GM19438 (cell line): ENCODE data around the gene DHRS7B.
"Not testable (repeated sequence)": the region's sequence is repeated elsewhere in the genome, so short reads cannot be mapped to it uniquely, and the experiment has no call there.

Experiments
- ATAC-seq: cut with Tn5 transposase; IDR thresholded peaks from one replicate; pipeline ENCODE4 v1.9.1; 2021; ENCODE audit warnings: low read depth; ENCODE audit not compliant: unreplicated experiment

Gene DHRS7B

GRCh38 chr17:21202512-21202911 is 75.7 kb downstream of the DHRS7B start:
- no peak for ATAC-seq

- no peak for ATAC-seq
Observed at GRCh38 chr17:21204935-21205334, 78.2 kb downstream of the DHRS7B start.

GRCh38 chr17:21208352-21208751 is 81.6 kb downstream of the DHRS7B start:
- no peak for ATAC-seq

- ATAC-seq, result no peak
Observed at GRCh38 chr17:21209511-21210175, 82.9 kb downstream of the DHRS7B start.

GRCh38 chr17:21210411-21211076 is 83.8 kb downstream of the DHRS7B start:
- ATAC-seq, result no peak

GRCh38 chr17:21211825-21212479 is 85.2 kb downstream of the DHRS7B start:
- no peak for ATAC-seq

GRCh38 chr17:21212826-21213637 is 86.3 kb downstream of the DHRS7B start:
- no peak for ATAC-seq

GRCh38 chr17:21213638-21214014 is 86.9 kb downstream of the DHRS7B start:
- ATAC-seq, result peak; percentile 8

- ATAC-seq, result peak; percentile 84
Observed at GRCh38 chr17:21214015-21214776, 87.4 kb downstream of the DHRS7B start, which contains the start of gene TMEM11. Gene TMEM11, minus strand, starts transcription at chr17:21214161. Its CDS starts 9 bp downstream, at chr17:21214152.

GRCh38 chr17:21214777-21215541 is 88.2 kb downstream of the DHRS7B start:
- peak; percentile 21 for ATAC-seq

- no peak for ATAC-seq
Observed at GRCh38 chr17:21215935-21216334, 89.2 kb downstream of the DHRS7B start.

- ATAC-seq, result no peak
Observed at GRCh38 chr17:21217346-21217745, 90.6 kb downstream of the DHRS7B start.

GRCh38 chr17:21218101-21218500 is 91.3 kb downstream of the DHRS7B start:
- ATAC-seq, result no peak

- ATAC-seq, result no peak
Observed at GRCh38 chr17:21218831-21219380, 92.1 kb downstream of the DHRS7B start.

- ATAC-seq, result no peak
Observed at GRCh38 chr17:21223086-21223485, 96.3 kb downstream of the DHRS7B start.

- ATAC-seq, result not testable (repeated sequence)
Observed at GRCh38 chr17:21227277-21227676, 100.5 kb downstream of the DHRS7B start.

GRCh38 chr17:21228111-21228510 is 101.3 kb downstream of the DHRS7B start:
- ATAC-seq, result no peak

GRCh38 chr17:21228845-21229244 is 102.1 kb downstream of the DHRS7B start:
- no peak for ATAC-seq

GRCh38 chr17:21231533-21231932 is 104.8 kb downstream of the DHRS7B start:
- ATAC-seq, result no peak
